ENCODE results near the gene CAMLG.
"Not testable (repeated sequence)": the region's sequence is repeated elsewhere in the genome, so short reads cannot be mapped to it uniquely, and the experiment has no call there.

CAMLG gene

DNA sequence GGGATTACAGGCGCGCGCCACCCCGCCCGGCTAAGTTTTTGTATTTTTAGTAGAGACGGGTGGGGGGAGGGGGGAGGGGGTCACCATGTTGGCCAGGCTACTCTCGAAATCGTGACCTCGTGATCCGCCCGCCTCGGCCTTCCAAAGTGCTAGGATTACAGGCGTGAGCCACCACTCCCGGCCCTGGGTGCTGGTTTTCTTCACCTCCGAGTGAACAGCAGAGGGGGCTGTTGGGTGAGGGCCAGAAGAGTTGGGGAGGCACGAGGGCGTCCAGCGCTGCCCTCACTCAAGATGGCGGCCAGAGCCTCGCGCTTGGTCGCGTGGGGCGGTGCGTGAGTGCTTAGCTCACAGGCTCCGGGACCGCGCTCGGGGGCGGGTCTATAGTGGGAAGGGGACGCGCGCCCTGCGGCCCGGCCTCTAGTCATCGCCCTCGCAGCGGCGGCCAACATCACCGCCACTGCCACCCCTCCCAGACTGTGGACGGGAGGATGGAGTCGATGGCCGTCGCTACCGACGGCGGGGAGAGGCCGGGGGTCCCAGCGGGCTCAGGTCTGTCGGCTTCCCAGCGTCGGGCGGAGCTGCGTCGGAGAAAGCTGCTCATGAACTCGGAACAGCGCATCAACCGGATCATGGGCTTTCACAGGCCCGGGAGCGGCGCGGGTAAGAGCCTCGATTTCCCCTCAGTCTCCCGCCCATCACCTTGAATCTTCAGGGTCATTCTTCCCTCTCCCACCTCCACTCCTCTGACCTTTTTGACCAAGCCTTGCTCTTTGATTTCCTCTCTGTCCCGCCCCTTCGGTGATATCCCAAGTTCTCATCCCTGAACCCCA lies at the start of gene CAMLG:
TSS of gene CAMLG (plus strand) at position 416 of the 830 bp plus-strand sequence. CDS start at position 489, 73 bp downstream.
- peak; percentile 84 for DNase-seq

DNA sequence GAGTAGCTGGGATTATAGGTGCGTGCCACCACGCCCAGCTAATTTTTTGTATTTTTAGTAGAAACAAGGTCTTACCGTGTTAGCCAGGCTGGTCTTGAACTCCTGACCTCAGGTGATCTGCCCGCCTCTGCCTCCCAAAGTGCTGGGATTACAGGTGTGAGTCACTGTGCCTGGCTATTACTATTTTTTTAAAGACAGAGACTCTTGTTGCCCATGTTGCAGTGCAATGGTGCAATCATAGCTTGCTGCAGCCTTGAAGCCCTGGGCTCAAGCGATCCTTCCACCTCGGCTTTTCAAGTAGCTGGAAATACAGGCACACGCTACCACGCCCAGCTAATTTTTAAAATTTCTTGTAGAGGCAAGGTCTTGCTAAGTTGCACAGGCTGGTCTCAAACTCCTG lies 48.2 kb upstream of the CAMLG start:
- DNase-seq: not testable (repeated sequence)

DNA sequence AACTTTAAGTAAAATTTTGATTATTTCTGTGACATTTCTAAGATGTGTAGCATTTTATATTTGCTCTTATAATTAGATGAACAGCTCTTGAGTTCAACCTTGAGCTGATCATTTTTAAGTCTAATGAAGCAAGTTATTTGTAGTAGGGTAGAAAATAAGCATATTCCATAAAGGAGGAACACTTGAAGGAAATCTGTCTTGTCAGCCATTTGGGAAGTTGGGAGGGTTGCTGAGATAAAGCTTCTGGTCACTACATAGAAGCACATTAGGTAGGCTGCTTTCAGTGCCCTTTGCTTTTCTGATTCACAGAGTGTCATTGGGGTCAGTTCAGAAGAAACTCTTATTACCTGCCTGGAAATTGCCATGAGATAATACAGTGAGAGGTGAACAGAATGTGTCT lies 45.6 kb upstream of the CAMLG start:
- DNase-seq: no peak

DNA sequence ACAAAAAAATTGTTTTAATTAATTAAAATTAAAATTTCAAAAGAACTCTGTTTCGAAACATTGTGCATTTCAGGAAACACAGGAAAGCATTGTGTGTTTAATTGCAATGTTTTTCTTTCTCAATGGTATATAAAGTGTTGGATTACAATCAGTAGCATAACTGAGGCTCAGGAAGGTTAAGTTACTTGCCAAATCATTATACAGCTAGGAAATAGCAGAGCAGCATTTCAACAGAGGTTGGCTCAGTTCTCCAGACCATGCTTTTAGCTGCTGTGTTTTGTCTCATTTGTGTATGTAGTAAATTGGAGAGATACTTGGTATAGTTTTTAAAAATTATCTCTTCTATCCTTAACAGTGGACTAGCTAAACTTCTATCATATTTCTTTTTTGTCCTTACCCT lies 30.0 kb upstream of the CAMLG start:
- no peak for DNase-seq

DNA sequence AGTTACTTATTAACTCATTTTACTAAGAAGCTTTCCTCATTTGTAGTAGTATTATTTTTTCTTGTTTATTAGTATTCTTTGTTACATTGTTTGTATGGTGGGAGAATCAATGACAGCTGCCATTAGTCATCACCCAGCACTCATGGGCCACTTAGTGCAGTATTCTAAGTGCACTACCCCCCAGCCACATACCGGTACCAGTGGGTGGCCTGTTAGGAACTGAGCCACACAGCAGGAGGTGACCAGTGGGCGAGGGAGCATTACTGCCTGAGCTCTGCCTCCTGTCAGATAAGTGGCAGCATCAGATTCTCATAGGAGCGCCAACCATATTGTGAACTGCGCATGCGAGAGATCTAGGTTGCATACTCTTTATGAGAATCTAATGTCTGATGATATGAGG lies 24.2 kb upstream of the CAMLG start:
- no peak for DNase-seq

DNA sequence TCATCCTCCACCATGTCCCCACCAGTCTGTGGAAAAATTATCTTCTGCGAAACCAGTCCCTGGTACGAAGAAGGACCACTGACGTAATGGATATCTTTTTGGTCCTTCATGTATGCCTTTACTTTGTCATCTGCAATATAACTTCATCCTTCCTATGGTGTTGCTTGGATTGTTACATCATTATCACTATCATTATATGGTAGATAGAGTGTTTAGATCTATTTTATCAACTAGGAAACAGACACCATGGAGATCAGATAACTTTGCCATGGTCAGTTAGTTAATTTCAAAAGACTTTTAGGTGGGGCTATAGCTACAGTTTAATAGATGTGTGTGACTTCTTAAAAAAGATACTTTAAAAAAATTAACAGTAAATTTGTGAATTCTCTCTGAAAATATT lies 23.8 kb upstream of the CAMLG start:
- no peak for DNase-seq

DNA sequence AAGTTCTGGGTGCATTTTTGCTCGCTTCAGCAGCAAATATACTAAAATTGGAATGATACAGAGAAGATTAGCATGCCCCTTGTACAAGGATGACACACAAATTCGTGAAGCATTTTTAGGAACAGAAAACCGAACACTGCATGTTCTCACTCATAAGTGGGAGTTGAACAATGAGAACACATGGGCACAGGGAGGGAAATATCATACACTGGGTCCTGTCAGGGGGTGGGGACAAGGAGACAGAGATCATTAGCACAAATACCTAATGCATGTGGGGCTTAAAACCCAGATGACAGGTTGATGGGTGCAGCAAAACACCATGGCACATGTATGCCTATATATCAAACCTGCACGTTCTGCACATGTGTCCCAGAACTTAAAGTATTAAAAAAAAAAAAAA lies 22.9 kb upstream of the CAMLG start:
- DNase-seq: not testable (repeated sequence)

DNA sequence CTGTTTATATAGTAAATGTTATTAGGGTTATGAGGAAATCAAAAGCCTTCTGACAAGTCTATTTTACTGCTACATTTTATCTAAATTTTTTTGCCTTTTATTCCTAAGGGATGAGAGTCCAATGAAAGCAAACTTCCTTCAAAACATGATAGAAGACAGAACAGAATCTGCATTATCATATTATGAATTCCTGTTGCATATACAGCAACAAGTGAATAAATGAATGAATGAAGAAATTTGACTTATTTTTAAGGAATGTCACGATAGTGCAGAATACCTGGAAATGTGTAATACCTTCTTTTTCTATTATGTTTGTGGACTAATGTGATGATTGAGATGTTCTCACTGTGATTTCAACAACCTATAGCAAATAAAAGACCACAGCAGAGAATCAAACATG lies 13.5 kb upstream of the CAMLG start:
- DNase-seq: no peak

DNA sequence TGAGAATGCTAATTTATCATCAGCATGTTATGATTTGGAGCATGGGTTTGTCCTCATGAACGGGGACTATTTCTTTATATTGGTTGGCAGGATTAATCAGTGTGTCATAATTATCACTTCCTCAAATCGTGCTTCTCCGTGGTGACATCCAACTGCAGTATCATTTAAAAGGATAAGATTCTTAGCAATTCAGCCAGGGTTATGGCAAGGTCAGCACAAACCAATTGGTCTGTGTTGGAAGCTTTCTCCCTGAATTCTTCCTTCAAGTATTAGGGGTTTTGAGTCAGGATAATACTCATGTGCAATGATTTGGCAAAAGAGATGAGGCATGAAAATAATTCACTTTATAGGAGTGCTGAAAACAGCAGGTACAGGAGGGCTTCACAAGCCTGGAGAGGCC lies 5.5 kb upstream of the CAMLG start:
- DNase-seq: no peak

DNA sequence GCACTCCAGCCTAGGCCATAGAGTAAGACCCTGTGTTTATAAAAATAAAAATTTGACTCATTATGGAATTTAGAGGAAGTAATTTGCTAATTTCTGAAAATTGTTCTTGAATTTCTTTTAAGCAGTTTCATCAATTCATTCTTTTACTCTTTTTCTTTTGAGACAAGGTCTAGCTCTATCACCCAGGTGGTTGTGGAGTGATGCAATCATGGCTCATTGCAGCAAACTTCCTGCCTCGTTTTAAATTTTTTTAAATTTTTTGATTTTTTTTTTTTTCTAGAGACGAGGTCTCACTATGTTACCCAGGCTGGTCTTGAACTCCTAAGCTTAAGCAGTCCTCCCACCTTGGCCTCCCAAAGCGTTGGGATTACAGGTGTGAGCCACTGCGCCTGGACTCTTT lies 3.1 kb upstream of the CAMLG start:
- DNase-seq: no peak

DNA sequence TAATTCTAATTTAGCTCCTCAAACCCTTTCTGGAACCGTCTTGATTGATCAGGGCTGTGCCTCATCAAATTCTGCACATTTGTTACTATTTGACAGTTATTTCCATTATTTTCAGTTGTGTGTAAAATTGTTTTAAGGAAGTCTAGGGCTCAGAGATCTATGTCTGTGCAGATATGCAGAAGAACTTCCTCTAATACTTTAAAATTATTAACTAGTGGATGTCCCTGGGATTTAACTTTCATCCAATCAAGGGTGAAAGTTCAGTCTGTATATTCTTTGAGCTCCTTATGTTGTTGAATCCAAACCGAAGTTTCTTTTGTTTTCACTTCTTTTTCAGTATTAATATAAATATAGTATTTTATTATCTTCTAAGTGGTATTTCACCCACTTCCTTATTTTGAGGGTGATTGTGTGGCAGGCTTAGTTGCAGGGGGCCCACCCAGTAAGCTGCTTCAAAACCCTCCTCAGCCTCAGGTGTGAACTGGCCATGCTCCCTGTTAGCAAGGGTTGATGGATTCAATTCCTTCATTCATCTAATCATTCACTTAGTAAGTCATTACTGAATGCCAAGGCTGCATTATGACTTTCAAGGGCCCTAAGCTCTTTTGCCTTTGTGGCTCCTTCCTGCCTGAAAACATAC lies 2.1 kb upstream of the CAMLG start:
- DNase-seq: no peak

DNA sequence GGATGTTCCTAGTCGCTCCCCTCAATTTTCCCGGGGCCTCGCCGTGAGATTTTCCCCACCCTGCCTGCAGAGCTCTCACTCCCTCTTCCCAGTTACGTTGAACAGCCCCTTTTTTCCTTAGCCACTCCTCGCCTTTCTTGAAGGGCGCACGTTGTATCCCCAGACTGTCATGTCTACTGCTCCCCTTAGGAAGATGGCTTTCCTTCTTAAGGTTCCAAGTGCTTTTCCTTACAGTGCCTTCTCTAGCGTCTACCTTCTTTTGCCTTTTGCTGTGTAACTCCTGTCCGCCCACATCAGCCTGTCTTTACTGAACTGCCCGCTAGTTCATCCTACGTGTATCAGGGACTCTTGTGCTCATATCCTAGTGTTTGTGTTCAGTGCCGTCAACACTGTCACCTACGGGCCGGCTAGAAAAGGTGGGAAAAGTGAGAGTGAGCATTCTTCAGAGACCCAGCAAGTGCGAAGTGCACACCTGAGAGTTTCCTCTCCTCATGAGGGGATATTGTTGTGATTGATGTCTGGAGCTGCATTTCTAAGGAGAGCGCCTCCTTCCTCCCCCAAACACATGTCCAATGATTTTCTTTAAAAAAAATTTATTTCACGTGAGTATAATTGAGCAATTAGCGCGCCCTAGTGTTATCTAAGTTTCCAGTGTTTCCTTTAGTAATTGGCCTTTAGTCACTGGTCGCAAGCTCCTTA lies 764 bp downstream of the CAMLG start:
- DNase-seq: peak; percentile 13

DNA sequence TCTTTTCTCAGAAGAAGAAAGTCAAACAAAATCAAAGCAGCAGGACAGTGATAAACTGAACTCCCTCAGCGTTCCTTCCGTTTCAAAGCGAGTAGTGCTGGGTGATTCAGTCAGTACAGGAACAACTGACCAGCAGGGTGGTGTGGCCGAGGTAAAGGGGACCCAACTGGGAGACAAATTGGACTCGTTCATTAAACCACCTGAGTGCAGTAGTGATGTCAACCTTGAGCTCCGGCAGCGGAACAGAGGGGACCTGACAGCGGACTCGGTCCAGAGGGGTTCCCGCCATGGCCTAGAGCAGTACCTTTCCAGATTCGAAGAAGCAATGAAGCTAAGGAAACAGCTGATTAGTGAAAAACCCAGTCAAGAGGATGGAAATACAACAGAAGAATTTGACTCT lies 2.7 kb downstream of the CAMLG start:
- no peak for DNase-seq

DNA sequence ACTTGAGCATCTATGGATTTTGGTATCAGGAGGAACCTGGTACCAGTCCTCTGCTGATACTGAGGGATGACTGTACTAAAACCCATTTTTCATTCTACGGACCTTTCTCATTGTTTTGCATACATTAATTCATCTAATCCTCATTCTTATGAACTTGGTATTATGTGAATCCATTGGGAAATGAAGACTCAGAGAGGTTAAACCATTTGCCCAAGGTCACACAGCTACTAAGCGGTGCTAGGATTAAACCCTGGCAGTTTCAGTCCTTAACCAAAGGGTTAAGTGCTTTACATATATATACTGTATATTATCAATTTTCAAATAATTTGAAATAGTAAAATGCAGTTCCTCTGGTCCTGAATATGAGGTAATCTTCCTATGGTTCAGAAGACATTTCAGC lies 3.8 kb downstream of the CAMLG start:
- DNase-seq: no peak

DNA sequence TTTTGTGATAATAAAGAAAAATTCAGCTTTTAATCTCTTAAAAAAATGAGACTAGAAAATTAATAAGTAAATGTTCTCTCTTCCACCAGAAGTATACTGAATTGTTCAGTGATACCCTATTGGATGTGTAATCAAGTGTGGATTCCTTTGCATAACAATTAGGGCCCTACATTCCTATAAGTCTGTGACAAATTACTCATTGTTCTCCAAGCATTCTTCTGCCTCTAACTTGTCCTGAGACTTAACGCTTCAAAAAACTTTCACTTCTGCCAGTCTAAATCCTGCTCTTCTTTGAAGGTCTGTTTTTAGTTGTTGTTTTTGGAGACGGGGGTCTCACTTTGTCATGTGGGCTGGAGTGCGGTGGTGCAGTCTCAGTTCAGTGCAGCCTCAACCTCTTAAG lies 11.1 kb downstream of the CAMLG start:
- no peak for DNase-seq

DNA sequence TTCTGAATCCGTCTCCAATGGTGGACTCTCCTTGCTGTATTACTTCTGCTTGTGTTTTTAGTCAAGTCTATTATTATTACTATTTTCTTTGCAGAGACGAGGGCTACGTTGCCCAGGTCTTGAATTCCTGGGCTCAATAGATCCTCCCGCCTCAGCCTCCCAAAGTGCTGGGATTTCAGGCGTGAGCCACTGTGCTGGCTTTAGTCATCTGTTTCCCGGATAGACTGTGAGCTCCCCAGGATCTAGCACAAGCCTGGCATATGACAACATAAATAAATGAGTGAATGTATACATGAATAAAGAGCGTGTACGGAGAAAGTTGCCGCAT lies 19.8 kb downstream of the CAMLG start:
- no peak for DNase-seq

DNA sequence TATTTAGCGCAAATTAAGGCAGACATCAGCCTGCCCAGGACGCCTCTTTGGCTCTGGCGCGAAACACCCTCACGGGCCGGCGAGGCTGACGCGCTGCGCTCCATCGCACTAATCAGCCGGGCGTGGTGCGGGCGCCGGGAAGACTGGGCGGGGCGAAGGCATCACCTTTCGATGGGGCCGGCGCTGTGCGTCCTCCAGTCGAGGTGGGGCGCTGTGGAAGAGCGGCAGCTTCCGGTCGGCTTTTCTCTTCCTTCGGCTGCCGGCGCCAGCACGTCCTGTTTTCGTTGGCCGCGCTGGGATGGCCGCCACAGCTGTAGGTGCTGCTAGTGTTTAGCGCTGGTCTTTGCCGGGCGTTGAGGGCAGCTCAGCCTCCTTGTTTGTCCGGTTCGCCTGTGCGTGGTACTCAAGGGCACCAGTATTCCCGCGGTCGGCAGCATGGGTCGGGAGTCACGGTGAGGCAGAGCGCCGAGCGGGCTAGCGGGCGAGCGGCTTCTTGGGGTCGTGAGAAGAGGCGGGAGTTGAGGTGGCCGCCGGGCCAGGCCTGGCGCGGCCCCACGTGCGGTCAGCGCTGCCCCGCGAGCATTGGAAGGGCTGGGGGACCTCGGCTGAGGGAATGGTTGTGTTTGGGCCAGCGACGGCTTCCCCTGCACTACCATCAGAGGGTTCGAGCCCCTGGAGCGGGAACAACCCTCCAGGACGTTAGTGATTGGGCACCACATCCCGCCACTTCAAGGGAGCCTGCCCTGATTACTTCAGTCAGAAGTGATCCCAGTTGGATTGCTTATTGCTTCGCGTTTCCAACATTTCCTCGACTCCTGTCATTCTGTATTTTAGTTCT lies 20.4 kb downstream of the CAMLG start, which contains the start of gene DDX46:
TSS of gene DDX46 (plus strand) at position 276 of the 838 bp plus-strand sequence. CDS start at position 436, 160 bp downstream.
- DNase-seq: peak; percentile 87

DNA sequence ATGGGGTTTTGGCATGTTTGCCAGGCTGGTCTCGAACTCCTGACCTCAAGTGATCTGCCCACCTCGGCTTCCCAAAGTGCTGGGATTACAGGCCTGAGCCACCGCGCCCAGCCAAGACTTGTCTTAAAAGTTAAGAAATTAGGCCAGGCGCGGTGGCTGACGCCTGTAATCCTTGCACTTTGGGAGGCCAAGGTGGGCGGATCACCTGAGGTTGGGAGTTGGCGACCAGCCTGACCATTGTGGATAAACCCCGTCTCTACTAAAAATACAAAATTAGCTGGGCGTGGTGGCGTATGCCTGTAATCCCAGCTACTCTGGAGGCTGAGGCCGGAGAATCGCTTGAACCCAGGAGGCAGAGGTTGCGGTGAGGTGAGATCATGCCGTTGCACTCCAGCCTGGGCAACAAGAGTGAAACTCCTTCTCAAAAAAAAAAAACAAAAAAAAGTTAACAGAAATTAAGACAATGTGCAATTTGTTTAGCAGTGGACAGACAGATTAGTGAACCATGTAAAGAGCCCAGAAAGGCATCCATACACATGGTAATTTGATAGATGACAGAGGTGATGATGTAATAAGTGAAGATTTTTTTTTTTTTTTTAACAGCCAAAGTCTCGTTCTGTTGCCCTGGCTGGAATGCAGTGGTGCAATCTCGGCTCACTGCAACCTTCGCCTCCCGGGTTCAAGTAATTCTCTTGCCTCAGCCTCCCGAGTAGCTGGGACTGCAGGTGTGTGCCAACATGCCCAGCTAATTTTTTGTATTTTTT lies 29.4 kb downstream of the CAMLG start:
- DNase-seq: not testable (repeated sequence)

DNA sequence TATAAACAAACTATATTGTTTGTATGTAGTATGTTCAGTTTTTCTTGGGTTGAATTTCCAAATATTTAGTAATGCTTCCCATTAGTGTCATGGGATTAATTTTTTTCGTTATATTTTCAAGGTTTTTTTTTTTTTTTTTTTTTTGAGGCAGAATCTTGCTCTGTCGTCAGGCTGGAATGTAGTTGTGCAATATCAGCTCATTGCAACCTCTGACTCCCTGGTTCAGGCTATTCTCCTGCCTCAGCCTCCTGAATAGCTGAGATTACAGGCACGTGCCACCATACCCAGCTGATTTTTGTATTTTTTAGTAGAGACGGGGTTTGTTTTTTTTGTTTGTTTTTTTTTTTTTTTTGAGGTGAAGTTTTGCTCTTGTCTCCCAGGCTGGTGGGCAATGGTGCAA lies 30.9 kb downstream of the CAMLG start:
- DNase-seq: no peak

DNA sequence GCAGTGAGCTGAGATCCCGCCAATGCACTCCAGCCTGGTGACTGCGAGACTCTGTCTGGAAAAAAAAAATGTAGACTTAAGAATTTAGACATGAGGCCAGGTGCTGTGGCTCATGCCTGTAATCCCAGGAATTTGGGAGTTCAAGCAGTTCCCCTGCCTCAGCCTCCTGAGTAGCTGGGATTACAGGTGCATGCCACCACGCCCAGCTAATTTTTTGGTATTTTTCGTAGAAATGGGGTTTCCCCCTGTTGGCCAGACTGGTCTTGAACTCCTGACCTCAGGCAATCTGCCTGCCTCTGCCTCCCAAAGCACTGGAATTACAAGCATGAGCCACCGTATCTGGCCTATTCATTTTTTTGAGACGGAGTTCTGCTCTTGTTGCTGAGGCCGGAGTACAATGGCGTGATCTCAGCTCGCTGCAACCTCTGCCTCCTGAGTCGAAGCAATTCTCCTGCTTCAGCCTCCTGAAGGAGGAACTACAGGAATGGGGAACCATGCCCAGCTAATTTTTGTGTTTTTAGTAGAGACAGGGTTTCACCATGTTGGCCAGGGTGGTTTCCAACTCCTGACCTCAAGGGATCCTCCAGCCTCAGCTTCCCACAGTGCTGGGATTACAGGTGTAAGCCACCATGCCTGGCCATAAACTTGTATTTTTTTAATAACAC lies 34.2 kb downstream of the CAMLG start:
- DNase-seq: no peak

DNA sequence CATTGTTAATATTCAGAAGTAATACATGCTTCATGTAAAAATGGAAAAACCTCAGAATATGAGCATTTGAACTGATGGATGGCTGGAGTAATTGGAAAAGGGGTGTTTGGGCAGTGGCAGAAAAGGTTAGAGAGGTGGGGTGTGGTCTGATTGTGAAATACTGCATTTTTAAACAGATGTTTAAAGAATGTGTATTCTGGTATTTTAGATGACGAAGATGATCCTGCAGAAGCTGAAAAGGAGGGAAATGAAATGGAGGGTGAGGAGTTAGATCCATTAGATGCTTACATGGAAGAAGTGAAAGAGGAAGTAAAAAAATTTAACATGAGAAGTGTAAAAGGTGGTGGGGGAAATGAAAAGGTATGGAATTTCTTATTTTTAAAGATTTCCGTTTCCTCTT lies 39.0 kb downstream of the CAMLG start:
- DNase-seq: no peak

Data from NCI-H510A (cell line).